Sigmoid colon (tissue), 4 donors: ENCODE measurements around the gene KCND3.

Experiments
- CTCF ChIP-seq, 4 experiments: fragments of 450-650 bp in 3 of 4; fragments of 200-600 bp in 1 of 4; IDR thresholded peaks; one replicate each; pipeline ENCODE4 v1.5.1; 2016 to 2019; ENCODE audit warnings: antibody characterized with exemption in 4 of 4, mild to moderate bottlenecking in 3 of 4, moderate library complexity in 2 of 4
- POLR2A ChIP-seq, 2 donors: fragments of 450-650 bp; IDR thresholded peaks; one replicate each; pipeline ENCODE4 v1.6.1; 2016; ENCODE audit warnings: antibody characterized with exemption in 2 of 2, mild to moderate bottlenecking in 2 of 2, moderate library complexity in 2 of 2
- POLR2AphosphoS5 ChIP-seq, 4 donors: sonication (generic); formaldehyde crosslinking; IDR thresholded peaks; one replicate each; pipeline ENCODE4 v1.6.1; 2017; ENCODE audit warnings: antibody characterized with exemption in 4 of 4

GRCh38 chr1:111870181-111870580 lies 119.3 kb downstream of the KCND3 start:
- TF ChIP-seq POLR2A (IDR thresholded peaks at IDR 0.05): no peak
- no peak for TF ChIP-seq CTCF (IDR thresholded peaks at IDR 0.05)
- no peak for TF ChIP-seq POLR2AphosphoS5 (IDR thresholded peaks at IDR 0.05)
